RPMI8226 (cell line): Measurements from ENCODE around the gene SMARCC1.
"Not testable (repeated sequence)": the region's sequence is repeated elsewhere in the genome, so short reads cannot be mapped to it uniquely, and the experiment has no call there.

ENCODE experiments used
- DNase-seq: peaks from one replicate; pipeline ENCODE4 v3.0.0-alpha.2; 2015

The SMARCC1 gene

DNA sequence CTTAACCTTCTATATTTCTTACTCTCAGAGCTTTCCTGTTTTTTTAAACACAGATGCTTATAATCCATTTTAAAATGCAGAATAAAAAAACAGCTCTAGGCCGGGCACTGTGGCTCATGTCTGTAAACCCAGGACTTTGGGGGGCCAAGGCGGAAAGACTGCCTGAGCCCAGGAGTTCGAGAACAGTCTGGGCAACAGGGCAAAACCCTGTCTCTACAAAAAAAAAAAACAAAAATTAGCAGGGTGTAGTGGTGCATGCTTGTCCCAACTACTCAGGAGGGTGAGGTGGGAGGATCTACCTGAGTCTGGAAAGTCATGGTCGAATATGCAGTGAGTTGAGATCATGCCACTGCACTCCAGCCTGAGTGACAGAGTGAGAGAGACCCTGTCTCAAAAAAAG, 15.5 kb downstream of the SMARCC1 start:
- no peak for DNase-seq

DNA sequence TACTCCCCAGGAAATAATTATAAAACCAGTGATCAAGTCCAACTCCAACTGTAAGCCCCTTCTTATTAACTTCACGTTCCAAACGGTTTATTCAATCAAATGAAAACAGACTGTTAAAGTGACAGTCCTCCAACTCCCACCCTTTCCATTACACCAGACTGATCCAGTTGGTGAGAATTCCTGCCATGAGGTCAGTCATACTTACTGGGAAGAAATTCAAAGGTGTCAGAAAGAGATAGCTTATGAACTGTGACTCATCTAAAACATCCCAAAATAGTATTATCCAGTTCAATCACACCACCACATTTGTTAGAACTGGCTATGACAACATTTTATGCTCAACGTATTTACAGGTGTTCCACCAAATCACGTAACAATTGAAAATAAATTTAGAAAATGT, 19.5 kb downstream of the SMARCC1 start:
- DNase-seq = no peak

DNA sequence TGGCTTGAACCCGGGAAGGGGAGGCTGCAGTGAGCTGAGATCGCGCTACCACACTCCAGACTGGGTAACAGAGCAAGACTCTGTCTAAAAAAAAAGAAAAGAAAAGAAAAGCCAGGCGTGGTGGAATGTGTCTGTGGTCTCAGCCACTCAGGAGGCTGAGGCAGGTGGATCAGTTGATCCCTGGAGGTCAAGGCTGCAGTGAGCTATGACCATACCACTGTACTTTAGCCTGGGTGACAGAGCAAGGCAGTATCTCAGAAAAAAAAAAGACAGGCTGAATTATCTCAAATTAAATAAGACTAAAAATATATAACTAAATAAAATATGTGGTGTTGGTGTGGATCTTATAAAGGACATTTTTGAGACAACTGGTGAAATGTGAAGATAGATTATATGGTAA, 20.6 kb downstream of the SMARCC1 start:
- DNase-seq = no peak

DNA sequence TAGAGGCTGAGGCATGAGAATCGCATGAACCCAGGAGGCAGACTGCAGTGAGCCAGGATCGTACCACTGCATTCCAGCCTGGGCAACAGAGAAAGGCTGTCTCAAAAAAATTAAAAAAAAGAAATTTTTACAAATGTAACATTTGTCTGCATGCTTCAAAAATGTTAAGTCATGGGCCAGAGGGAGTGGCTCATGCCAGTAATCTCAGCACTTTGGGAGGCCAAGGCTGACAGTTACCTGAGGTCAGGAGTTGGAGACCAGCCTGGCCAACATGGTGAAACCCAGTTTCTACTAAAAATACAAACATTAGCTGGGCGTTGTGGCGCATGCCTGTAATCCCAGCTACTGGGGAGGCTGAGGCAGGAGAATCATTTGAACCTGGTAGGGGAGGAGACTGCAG, 21.5 kb downstream of the SMARCC1 start:
- not testable (repeated sequence) for DNase-seq

DNA sequence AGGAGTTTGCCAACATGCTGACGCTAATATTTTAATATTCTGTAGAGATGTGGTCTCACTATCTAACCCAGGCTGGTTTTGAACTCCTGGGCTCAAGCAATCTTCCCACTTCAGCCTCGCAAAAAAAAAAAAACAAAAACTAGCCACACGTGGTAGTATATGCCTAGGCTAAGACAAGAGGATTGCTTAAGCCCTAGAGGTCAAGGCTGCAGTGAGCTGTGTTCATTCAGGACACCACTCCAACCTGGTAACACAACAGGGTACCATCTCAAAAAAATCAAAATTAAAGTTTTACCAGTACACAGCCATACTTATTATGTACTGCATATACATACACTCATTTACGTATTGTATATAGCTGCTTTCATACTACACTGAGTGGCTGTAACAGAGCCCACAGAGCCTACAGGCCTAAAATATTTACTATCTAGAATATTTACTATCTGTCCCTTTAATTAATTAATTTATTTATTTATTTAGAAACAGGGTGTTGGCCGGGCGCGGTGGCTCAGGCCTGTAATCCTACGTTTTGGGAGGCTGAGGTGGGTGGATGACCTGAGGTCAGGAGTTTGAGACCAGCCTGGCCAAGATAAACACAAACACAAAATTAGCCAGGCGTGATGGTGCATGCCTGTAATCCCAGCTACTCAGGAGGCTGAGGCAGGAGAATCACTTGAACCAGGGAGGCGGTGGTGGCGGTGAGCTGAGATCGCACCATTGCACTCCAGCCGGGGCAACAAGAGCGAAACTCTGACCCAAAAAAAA, 23.2 kb downstream of the SMARCC1 start:
- no peak for DNase-seq

DNA sequence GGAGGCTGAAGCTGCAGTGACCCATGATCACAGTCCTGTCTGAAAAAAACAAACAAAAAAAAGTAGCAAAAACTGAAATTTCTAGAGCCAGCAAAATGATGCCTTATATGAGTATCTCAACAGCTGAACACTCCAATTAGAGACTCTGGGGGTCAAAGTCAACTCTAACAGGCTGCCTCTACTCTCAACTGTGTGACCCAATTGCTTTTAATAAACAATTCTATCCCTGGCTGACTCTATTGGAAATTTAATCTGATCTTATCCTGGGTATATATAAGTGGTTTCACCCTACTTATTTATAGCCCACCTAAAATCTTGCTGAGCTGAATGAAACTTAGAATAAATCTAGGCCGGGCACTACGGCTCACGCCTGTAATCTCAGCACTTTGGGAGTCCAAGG, 29.0 kb downstream of the SMARCC1 start:
- DNase-seq = no peak

DNA sequence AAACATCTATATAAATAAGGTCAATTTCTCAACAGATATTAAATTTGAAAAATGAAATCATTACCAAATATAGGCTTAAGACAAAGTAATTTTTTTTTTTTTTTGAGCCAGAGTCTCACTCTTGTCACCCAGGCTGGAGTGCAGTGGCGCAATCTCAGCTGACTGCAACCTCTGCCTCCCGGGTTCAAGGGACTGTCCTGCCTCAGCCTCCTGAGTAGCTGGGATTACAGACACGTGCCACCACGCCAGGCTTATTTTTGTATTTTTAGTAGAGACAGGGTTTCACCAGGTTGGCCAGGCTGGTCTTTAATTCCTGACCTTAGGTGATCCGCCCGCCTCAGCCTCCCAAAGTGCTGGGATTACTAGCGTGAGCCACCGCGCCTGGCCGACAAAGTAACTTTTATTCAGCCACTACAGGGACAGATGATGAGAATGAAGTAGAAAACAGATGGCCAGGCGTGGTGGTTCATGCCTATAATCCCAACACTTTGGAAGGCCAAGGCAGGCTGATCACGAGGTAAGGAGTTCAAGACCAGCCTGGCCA, 30.8 kb downstream of the SMARCC1 start:
- not testable (repeated sequence) for DNase-seq

DNA sequence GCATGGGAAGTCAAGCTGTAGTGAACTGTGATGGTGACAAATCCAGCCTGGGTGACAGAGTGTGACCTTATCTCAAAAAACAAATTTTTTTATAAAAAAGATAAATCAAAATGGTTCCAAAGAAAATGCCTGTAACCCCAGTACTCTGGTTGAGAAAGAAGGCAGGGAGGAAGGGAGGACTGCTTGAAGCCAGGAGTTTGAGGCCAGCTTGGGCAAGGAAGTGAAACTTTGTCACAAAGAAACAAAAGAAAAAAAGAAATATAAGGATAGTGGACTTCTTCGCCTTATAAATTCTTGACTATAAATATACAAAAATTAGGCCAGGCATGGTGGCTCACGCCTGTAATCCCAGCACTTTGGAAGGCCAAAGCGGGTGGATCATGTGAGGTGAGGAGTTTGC, 34.1 kb downstream of the SMARCC1 start:
- DNase-seq = no peak

DNA sequence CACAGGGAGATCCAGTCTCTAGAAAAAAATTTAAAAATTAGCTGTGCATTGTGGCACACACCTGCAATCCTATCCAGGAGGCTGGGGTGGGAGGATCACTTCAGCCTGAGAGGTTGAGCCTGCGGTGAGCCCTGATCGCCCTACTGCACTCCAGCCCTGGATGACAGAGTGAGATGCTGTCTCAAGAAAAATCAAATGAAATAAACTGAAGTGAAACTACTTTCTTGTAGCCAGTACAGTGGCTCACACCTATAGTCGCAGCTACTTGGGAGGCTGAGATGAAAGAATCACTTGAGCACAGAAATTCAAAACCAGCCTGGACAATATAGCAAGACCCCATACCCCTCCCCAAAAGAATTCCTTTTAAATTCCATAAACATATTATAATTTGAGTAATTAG, 35.4 kb downstream of the SMARCC1 start:
- DNase-seq = no peak

DNA sequence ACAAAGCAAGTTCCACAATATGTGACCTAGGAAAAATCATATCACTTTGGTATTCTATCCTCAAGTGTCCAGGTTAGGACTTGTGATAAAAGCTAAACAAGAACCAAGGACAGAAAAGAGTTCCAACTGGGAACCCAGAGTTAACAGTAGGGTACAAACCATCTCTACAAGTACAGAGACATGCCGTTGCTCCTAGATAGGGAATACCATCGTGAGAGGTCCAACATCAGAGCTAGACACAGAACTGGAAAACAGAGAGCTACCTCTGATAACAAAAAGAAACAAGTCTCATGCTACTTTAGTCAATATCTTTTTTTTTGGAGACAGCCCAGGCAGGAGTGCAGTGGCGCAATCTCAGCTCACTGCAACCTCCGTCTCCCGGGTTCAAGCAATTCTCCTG, 37.8 kb downstream of the SMARCC1 start:
- DNase-seq = no peak

DNA sequence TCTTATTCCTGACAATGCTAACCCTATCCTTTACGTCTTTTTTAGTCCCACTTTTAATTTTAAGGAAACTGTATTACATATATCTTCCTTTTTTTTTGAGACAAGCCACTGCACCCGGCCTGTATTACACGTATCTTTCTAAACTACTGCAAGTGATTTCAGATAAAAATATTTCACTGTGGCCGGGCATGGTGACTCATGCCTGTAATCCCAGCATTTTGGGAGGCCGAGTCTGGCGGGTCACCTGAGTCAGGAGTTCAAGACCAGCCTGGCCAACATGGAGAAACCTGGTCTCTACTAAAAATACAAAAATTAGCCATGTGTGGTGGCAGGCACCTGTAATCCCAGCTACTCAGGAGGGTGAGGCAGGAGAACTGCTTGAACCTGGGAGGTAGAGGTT, 38.3 kb downstream of the SMARCC1 start:
- not testable (repeated sequence) for DNase-seq

DNA sequence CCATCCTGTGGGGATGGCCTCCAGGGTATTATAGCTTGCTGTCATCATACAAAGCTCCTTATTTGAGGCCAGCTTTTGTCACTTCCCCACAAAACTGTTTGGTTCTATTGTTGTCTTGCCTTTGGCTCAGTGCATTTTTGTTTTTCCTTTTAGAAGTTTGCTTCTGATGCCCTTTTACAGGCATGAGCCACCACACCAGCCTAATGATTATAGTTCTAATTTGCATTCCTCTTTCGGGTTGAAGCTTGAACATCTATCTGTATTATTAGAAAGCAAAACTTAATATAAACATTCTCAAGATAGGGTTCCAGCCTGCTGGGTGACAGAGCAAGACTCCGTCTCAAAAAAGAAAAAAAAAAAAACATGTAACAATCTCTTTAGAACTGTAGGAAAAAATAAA, 39.8 kb downstream of the SMARCC1 start:
- DNase-seq = no peak

DNA sequence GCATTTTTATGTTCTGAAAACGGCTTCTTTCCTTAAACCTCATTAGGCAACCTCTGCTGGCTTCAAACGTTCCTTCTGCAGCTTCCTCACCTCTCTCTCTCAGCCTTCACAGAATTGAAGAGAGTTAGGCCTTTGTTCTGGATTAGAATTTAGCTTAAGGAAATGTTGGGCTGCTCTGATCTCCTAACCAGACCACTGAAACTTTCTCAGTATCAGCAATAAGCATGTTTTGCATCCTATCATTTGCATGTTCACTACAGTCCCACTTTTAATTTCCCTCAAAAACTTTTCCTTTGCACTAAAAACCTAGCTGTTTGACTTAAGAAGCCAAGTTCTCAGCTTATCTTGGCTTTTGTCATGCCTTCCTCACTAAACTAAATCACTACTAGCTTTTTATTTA, 49.5 kb downstream of the SMARCC1 start:
- no peak for DNase-seq

DNA sequence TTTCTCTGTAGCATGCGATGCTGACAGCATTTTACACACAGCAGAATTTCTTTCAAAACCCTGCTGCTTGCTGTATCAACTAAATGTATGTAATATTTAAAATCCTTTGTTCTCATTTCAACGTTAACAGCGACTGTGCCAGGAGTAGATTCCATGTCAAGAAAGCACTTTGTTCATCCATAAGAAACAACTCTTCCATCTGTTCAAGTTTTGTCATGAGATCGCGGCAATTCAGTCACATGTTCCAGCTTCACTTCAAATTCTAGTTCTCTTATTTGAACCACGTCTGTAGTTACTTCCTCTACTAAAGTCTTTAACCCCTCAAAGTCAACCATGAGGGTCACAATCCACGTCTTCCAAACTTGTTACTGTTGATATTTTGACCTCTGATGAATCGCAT, 50.6 kb downstream of the SMARCC1 start:
- no peak for DNase-seq

DNA sequence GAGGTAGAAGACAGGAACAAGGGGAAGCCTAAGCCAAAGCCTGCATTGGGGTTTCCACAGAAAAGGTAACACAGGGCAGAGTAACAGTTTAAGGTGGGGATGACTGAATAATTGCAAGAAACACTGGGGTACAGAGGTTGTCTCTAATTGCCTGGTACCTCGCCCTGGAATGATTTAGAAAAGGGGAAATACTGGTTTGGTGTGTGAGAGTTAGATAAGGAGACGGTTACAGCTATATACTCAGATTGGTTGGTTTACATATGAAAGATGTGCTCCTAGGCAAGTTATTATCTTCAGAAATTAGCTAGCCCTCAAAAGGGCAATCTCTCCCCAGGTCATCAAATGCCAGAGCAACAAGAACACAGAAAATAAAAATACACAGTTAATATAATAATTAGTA, 58.8 kb downstream of the SMARCC1 start:
- no peak for DNase-seq

DNA sequence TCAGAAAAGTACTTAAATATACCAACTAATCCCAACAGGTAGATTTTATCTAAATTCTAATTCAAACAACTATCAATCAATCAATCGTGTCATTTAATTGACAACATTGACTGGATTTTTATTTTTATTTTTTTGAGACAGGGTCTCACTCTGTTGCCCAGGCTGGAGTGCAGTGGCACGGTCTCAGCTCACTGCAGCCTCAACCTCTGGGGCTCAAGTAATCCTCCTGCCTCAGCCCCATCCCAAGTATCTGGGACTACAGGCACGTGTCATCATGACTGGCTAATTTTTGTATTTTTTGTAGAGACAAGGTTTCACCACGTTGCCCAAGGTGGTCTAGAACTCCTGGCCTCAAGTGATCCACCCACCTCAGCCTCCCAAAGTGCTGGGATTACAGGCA, 64.2 kb downstream of the SMARCC1 start:
- DNase-seq = not testable (repeated sequence)

DNA sequence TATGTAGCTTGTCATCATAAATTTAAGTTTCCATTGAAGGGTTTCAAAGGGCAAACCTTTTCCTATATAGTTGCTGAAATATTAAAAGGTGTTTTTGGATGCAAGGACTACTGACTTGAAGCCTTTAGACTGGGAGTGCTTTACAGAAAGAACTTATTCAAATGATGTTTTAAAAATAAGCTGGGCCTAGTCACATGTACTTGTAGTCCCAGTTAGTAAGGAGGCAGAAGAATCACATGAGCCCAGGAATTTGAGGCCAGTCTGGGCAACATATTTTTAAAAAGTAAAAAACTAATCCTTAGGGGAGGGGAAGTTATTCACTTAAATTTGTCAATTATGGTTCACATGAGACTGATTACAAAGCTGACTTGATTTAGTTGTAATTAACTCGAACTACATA, 65.0 kb downstream of the SMARCC1 start:
- DNase-seq = no peak

DNA sequence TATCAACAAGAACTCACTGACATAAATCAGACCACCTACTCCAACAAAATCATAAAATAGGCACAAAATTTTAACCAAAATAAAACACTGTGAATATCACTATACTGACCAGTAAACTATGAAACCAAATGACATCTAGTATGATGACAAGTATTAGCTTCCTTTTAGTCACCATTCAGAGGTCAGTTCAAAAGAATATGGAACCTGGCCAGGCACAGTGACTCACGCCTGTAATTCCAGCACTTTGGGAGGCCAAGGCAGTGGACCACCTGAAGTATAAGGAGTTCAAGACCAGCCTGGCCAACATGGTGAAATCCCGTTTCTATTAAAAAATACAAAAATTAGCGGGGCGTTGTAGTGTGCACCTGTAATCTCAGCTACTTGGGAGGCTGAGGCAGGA, 65.8 kb downstream of the SMARCC1 start:
- DNase-seq = no peak

DNA sequence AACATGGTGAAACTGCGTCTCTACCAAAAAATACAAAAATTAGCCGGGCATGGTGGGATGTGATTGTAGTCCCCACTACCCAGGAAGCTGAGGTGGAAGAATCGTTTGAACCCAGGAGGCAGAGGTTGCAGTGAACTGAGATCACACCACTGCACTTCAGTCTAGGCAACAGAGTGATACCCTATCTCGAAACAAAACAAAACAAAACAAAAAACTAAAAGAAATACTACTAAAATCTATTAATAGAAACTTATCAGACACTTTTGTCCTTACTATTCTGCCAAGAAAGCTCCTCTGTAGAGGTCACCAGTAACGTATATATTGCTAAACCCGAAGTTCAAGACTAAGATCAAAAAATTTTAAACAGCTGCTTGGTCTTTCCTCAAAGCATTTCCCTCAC, 67.1 kb downstream of the SMARCC1 start:
- no peak for DNase-seq

DNA sequence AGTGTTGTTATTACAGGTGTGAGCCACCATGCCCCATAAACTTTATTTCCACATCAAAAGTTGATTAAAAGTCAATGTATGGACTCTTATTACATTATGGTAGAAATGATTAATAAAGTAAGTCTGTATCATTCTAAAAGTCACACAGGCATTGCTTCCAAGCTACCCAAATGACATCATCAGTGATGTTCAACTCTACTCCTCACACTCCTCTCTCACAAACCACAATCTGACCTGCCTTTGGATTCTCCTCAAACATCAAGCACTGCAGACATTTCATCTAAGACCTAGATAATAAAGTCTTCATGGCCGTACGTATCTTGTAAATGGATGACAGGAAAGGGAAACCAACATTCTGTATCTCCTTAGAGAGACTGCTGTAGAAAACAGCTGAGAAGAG, 68.0 kb downstream of the SMARCC1 start:
- no peak for DNase-seq

DNA sequence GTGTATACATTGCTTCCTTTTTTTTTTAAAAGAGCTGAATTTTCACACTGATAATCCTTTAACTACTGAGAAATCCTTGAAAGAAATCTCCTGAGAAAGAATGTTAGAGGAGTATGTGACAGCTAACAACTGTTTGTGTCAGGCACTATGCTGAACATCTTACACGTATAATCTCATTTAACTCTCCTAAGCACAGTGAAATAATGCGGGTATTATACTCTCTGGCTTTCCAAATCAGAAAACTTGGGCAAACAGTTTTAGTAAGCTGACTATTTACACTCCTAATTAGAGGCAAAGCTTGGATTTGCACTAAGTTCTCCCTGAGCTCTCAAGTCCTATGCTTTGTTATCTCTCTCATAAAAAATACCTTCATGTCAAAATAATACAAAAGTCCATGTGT, 69.3 kb downstream of the SMARCC1 start:
- DNase-seq = no peak

DNA sequence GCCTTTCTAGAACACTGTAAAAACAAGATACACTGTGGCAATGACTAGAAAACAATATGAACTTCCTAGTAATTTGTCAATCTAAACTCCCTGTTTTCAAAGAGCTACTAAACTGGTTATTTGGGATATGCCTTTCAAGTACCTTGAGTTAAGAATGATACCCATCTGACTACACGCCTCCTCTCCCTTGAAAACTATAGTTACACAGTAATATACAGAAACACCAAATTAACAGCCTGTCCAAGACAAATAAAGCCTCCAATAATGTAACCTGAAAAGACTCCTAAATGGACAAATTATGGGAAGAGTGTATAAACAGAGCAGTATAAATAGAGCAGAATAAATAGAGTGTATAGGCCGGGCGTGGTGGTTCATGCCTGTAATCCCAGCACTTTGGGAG, 70.1 kb downstream of the SMARCC1 start:
- no peak for DNase-seq

DNA sequence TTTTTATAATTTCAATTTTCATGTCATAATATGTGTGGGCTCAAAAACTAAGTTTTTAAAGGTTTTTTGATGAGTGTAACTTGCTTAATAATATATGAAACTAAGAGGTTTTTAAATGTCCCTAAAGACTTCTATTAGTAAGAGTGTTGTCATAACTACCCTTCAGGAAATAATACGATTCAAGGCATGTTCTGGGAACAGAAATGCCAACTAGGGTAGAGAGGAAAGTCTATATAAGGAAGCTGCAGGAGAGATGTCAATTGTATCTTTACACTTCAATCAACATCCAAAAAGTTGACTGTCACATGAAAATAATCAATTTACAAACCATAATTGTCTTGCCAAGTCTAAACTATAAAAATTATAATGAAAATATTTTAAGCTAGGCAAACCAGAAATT, 76.3 kb downstream of the SMARCC1 start:
- no peak for DNase-seq

DNA sequence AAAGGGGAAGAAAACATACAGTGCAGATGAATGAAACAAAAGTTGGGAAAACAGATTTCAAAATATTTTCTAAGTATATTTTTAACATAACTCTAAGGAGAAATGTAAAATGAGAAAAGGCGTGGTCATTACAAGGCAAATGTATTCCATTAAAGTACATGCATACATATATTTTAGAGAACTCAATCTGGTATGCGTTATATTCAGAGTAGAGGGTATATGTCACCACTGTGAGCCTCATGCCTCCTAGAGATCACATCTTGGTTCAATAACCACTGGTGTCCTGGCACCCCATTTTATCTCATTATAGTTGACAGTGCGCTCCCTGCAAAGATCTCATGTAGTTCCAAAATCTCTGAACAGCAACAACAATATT, 77.5 kb downstream of the SMARCC1 start:
- no peak for DNase-seq

DNA sequence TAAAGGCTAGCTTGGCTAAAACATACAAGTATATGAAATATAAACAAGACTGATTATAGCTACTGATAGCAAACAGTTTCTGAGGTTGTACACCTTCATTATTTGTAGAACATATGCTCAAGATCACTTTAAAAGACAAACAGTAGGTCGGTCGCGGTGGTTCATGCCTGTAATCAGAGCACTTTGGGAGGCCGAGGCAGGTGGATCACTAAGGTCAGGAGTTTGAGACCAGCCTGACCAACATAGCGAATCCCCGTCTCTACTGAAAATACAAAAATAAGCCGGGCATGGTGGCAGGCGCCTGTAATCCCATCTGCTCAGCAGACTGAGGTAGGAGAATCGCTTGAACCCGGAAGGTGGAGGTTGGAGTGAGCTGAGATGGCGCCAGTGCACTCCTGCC, 80.3 kb downstream of the SMARCC1 start:
- no peak for DNase-seq
